Duodenal mucosa (tissue), 2 donors: ENCODE data around the gene NRL.

Experiments
- H3K27ac ChIP-seq: one replicate; pipeline ENCODE4 v1.7.0; 2013; ENCODE audit warnings: low read depth, low read length
- H3K27me3 ChIP-seq, 2 donors: one replicate each; pipeline ENCODE4 v1.7.0; 2013; ENCODE audit warnings: low read length in 2 of 2, control low read depth in 1 of 2; ENCODE audit not compliant: insufficient read depth in 2 of 2, control insufficient read depth in 1 of 2
- H3K36me3 ChIP-seq, 2 donors: one replicate each; pipeline ENCODE4 v1.7.0; 2013; ENCODE audit warnings: low read length in 2 of 2, control low read depth in 1 of 2; ENCODE audit not compliant: insufficient read depth in 2 of 2, control insufficient read depth in 1 of 2
- H3K4me1 ChIP-seq, 2 donors: one replicate each; pipeline ENCODE4 v1.7.0; 2013; ENCODE audit warnings: low read length in 2 of 2, control low read depth in 1 of 2; ENCODE audit not compliant: insufficient read depth in 2 of 2, control insufficient read depth in 1 of 2
- H3K4me3 ChIP-seq, 2 donors: one replicate each; pipeline ENCODE4 v1.7.0; 2013; ENCODE audit warnings: low read length in 2 of 2, low read depth in 1 of 2
- H3K9ac ChIP-seq, 2 donors: one replicate each; pipeline ENCODE4 v1.7.0; 2013; ENCODE audit warnings: low read length in 2 of 2, low read depth in 1 of 2
- H3K9me3 ChIP-seq, 2 donors: one replicate each; pipeline ENCODE4 v1.7.0; 2013; ENCODE audit warnings: low read length in 2 of 2, control low read depth in 1 of 2; ENCODE audit not compliant: control insufficient read depth in 1 of 2

The NRL gene

GRCh38 chr14:24058951-24059475 is 55.7 kb downstream of the NRL start:
- H3K27ac ChIP-seq, result no peak overlapping the region
- no peaks in the 10 kb centered on the region for H3K36me3 ChIP-seq
- H3K27me3 ChIP-seq, result no peaks in the 10 kb centered on the region
- no peak overlapping the region for H3K4me3 ChIP-seq
- H3K9me3 ChIP-seq, result no peaks in the 10 kb centered on the region
- no peak overlapping the region for H3K9ac ChIP-seq
- H3K4me1 ChIP-seq, result peaks cover 45 to 48% of the 10 kb centered on the region in 2 donors

GRCh38 chr14:24058260-24058950 is 56.3 kb downstream of the NRL start:
- no peaks in the 10 kb centered on the region for H3K9me3 ChIP-seq
- H3K9ac ChIP-seq, result peak overlapping the region in 1 of 2 donors; percentile 12
- H3K36me3 ChIP-seq, result no peaks in the 10 kb centered on the region
- H3K4me3 ChIP-seq, result no peak overlapping the region
- no peaks in the 10 kb centered on the region for H3K27me3 ChIP-seq
- H3K4me1 ChIP-seq, result peaks cover 45% of the 10 kb centered on the region in 2 donors
- H3K27ac ChIP-seq, result no peak overlapping the region

- peaks cover 42% of the 10 kb centered on the region in 2 donors for H3K4me1 ChIP-seq
- H3K4me3 ChIP-seq, result no peak overlapping the region
- H3K27ac ChIP-seq, result no peak overlapping the region
- no peaks in the 10 kb centered on the region for H3K27me3 ChIP-seq
- no peaks in the 10 kb centered on the region for H3K36me3 ChIP-seq
- H3K9me3 ChIP-seq, result no peaks in the 10 kb centered on the region
- peak overlapping the region in 1 of 2 donors; percentile 12 for H3K9ac ChIP-seq
Observed at GRCh38 chr14:24057867-24058259, 56.9 kb downstream of the NRL start.

GRCh38 chr14:24057271-24057670 is 57.5 kb downstream of the NRL start:
- H3K36me3 ChIP-seq, result no peaks in the 10 kb centered on the region
- H3K27ac ChIP-seq, result no peak overlapping the region
- H3K9ac ChIP-seq, result no peak overlapping the region
- H3K27me3 ChIP-seq, result no peaks in the 10 kb centered on the region
- no peaks in the 10 kb centered on the region for H3K9me3 ChIP-seq
- H3K4me3 ChIP-seq, result no peak overlapping the region
- H3K4me1 ChIP-seq, result peaks cover 40 to 42% of the 10 kb centered on the region in 2 donors

GRCh38 chr14:24056800-24057184 is 58.0 kb downstream of the NRL start:
- no peaks in the 10 kb centered on the region for H3K27me3 ChIP-seq
- peaks cover 36 to 40% of the 10 kb centered on the region in 2 donors for H3K4me1 ChIP-seq
- H3K4me3 ChIP-seq, result no peak overlapping the region
- no peaks in the 10 kb centered on the region for H3K36me3 ChIP-seq
- no peak overlapping the region for H3K9ac ChIP-seq
- H3K9me3 ChIP-seq, result no peaks in the 10 kb centered on the region
- no peak overlapping the region for H3K27ac ChIP-seq

- peaks cover 34 to 40% of the 10 kb centered on the region in 2 donors for H3K4me1 ChIP-seq
- no peaks in the 10 kb centered on the region for H3K9me3 ChIP-seq
- no peak overlapping the region for H3K4me3 ChIP-seq
- no peak overlapping the region for H3K27ac ChIP-seq
- H3K36me3 ChIP-seq, result no peaks in the 10 kb centered on the region
- no peak overlapping the region for H3K9ac ChIP-seq
- H3K27me3 ChIP-seq, result no peaks in the 10 kb centered on the region
Observed at GRCh38 chr14:24055971-24056799, 58.6 kb downstream of the NRL start.

- no peak overlapping the region for H3K4me3 ChIP-seq
- H3K27me3 ChIP-seq, result no peaks in the 10 kb centered on the region
- no peaks in the 10 kb centered on the region for H3K36me3 ChIP-seq
- peaks cover 24 to 27% of the 10 kb centered on the region in 2 donors for H3K4me1 ChIP-seq
- H3K27ac ChIP-seq, result no peak overlapping the region
- H3K9me3 ChIP-seq, result no peaks in the 10 kb centered on the region
- no peak overlapping the region for H3K9ac ChIP-seq
Observed at GRCh38 chr14:24054646-24055045, 60.1 kb downstream of the NRL start.

- no peak overlapping the region for H3K4me3 ChIP-seq
- no peaks in the 10 kb centered on the region for H3K27me3 ChIP-seq
- H3K9ac ChIP-seq, result no peak overlapping the region
- H3K27ac ChIP-seq, result no peak overlapping the region
- H3K4me1 ChIP-seq, result peaks cover 21 to 27% of the 10 kb centered on the region in 2 donors
- no peaks in the 10 kb centered on the region for H3K9me3 ChIP-seq
- H3K36me3 ChIP-seq, result no peaks in the 10 kb centered on the region
Observed at GRCh38 chr14:24054324-24054641, 60.5 kb downstream of the NRL start.

GRCh38 chr14:24053548-24054323 is 61.0 kb downstream of the NRL start:
- H3K9me3 ChIP-seq, result no peaks in the 10 kb centered on the region
- no peaks in the 10 kb centered on the region for H3K27me3 ChIP-seq
- H3K27ac ChIP-seq, result no peak overlapping the region
- no peaks in the 10 kb centered on the region for H3K36me3 ChIP-seq
- H3K9ac ChIP-seq, result no peak overlapping the region
- peaks cover 16 to 26% of the 10 kb centered on the region in 2 donors for H3K4me1 ChIP-seq
- no peak overlapping the region for H3K4me3 ChIP-seq
